ENCODE results near the gene VHLL. TPM values are rescaled to one million over a fixed set of nuclear protein-coding genes. Genes with fewer than 3 reads are reported as not detected.

VHLL gene
- total and polyA plus RNA-seq, 2 of the 13 experiments (the other 11 are each of a cell fraction or from before 2014, with no cell fraction given) = 0.24 TPM; not detected in 1

DNA sequence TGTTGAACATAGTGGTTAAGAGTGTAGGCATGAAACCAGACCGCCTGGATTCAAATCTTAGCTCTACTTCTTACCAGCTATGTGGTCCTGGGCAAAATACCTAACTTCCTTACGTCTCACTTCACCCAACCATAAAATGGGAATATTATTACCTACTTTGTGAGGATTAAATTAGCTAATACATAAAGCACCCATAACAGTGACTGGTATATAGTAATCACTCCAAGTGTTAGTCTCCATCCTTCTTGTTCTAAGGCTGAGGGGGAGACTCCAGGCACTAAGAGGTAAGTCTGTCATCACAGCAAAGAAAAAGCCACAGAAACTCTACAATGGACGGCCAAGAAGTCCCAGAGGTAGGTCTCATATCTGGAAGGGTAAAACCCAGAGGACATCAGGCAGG is 19.3 kb downstream of the VHLL start (continued):
- TF ChIP-seq, protein P1, sequence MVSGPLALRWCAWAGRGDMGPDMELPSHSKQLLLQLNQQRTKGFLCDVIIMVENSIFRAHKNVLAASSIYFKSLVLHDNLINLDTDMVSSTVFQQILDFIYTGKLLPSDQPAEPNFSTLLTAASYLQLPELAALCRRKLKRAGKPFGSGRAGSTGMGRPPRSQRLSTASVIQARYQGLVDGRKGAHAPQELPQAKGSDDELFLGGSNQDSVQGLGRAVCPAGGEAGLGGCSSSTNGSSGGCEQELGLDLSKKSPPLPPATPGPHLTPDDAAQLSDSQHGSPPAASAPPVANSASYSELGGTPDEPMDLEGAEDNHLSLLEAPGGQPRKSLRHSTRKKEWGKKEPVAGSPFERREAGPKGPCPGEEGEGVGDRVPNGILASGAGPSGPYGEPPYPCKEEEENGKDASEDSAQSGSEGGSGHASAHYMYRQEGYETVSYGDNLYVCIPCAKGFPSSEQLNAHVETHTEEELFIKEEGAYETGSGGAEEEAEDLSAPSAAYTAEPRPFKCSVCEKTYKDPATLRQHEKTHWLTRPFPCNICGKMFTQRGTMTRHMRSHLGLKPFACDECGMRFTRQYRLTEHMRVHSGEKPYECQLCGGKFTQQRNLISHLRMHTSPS (CRISPR knock-in tag; IDR thresholded peaks at IDR 0.05; ENCODE audit: low read depth) = no peak
- no peak for TF ChIP-seq ARNT2 (CRISPR knock-in tag; IDR thresholded peaks at IDR 0.05; ENCODE audit: low read depth)
- no peak for TF ChIP-seq ZNF34 (CRISPR knock-in tag; IDR thresholded peaks at IDR 0.05; ENCODE audit: borderline replicate concordance)
- no peak for TF ChIP-seq CEBPB (IDR thresholded peaks at IDR 0.05; ENCODE audit: borderline replicate concordance, low read depth, low read length)
- no peak for TF ChIP-seq PTBP1 (IDR thresholded peaks at IDR 0.05; ENCODE audit: low read depth, low read length, poor library complexity, severe bottlenecking)
- no peak for TF ChIP-seq GATA4 (IDR thresholded peaks at IDR 0.05; ENCODE audit: borderline replicate concordance, low read depth)
- no peak for TF ChIP-seq SNRNP70 (IDR thresholded peaks at IDR 0.05; ENCODE audit: low read depth, low read length)

DNA sequence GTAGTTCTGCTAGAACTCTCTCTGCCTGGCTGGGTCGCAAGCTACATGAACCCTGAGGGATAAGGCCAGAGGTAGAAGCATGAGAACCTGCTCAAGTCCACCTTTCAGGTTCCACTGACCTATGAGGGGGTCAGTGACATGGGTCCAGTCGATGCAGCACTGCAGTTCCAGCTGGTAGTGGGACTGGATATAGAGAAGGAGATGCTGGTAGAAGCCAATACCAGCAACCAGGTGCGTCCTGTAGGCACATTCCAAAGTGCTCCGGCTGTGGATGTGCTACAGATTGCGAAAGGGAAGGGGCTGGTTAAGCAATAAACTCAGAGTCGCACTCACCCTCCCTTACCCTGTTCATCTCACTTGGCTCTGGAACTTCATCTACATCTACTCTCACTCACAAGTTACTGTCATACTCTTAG is 22.1 kb downstream of the VHLL start:
- in situ Hi-C loops (cut with HindIII; ENCODE audit: extremely low pct_ligation_motif_present, low pct_unique_long_range_greater_than_20kb) = no loop called here
- peak; percentile 49 for ATAC-seq
- ChIA-PET CTCF (ENCODE audit: low intra/inter-chr PET ratio, low total read pairs) (no interaction called here), POLR2A (no interaction called here)
- Histone ChIP-seq H3K9me3 (ENCODE audit: low read length) (no peaks in the 10 kb centered on the region), H3K27ac (ENCODE audit: extremely low read length, insufficient read depth, low read length) (no peak overlapping the region), H3K4me3 (replicated peaks in 1 of 3; ENCODE audit: insufficient read depth in 1 of 3, low read depth in 2 of 3, low read length in 3 of 3) (no peak overlapping the region), H2AFZ (ENCODE audit: low read length) (no peak overlapping the region), H3K9ac (ENCODE audit: insufficient read depth, low read depth, low read length) (no peak overlapping the region), H3K4me1 (ENCODE audit: insufficient read depth, low read length) (peaks cover 21% of the 10 kb centered on the region), H3K27me3 (ENCODE audit: control insufficient read depth in 1 of 2, insufficient read depth in 2 of 2, low read length in 2 of 2) (no peaks in the 10 kb centered on the region; a peak in 1 of 5 replicates), H4K20me1 (ENCODE audit: insufficient read depth, low read length) (peaks cover 14% of the 10 kb centered on the region), H3K4me2 (ENCODE audit: low read depth, low read length) (no peak overlapping the region), H3K36me3 (replicated peaks in 1 of 2; ENCODE audit: control insufficient read depth in 1 of 2, insufficient read depth in 2 of 2, low read length in 2 of 2) (peaks cover 39 to 80% of the 10 kb centered on the region in 2 experiments), H3K79me2 (ENCODE audit: insufficient read depth, low read length) (peaks cover 36% of the 10 kb centered on the region)
- intact Hi-C loops (cut with micrococcal nuclease; ENCODE audit: unreplicated experiment) = no loop called here
- BruUV-seq (replicated peaks) = no TSS peak
- DNase-seq (ENCODE audit: low spot score) = no peak
- WGBS (ENCODE audit: low lambda C conversion rate) = 54% methylated on average over 5 of the region's 6 CpGs
- TF ChIP-seq CEBPB (IDR thresholded peaks at IDR 0.05; ENCODE audit: borderline replicate concordance, low read depth, low read length) = peak; percentile 99
- TF ChIP-seq PRMT3 (CRISPR knock-in tag; IDR thresholded peaks at IDR 0.05; ENCODE audit: borderline replicate concordance, low read depth) = no peak
- TF ChIP-seq, protein P2, sequence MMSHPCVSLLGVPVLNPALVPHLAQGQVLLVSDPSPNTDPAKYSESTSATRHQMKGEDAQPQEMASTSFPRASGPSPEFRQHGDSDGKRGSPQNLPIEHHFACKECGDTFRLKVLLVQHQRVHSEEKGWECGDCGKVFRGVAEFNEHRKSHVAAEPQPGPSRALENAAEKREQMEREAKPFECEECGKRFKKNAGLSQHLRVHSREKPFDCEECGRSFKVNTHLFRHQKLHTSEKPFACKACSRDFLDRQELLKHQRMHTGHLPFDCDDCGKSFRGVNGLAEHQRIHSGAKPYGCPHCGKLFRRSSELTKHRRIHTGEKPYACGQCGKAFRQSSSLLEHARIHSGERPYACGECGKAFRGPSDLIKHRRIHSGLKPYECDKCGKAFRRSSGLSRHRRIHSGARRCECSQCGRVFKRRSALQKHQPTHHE (CRISPR knock-in tag; IDR thresholded peaks at IDR 0.05; ENCODE audit: borderline replicate concordance) = no peak
- TF ChIP-seq TCF7L2 (IDR thresholded peaks at IDR 0.05; ENCODE audit: low read depth, low read length) = no peak
- peak; percentile 98 for TF ChIP-seq CEBPG (CRISPR knock-in tag; IDR thresholded peaks at IDR 0.05)
- TF ChIP-seq, protein P3, sequence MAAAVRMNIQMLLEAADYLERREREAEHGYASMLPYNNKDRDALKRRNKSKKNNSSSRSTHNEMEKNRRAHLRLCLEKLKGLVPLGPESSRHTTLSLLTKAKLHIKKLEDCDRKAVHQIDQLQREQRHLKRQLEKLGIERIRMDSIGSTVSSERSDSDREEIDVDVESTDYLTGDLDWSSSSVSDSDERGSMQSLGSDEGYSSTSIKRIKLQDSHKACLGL (CRISPR knock-in tag; IDR thresholded peaks at IDR 0.05) = no peak
- TF ChIP-seq ZNF562 (CRISPR knock-in tag; IDR thresholded peaks at IDR 0.05; ENCODE audit: borderline replicate concordance) = no peak
- TF ChIP-seq, protein P4, sequence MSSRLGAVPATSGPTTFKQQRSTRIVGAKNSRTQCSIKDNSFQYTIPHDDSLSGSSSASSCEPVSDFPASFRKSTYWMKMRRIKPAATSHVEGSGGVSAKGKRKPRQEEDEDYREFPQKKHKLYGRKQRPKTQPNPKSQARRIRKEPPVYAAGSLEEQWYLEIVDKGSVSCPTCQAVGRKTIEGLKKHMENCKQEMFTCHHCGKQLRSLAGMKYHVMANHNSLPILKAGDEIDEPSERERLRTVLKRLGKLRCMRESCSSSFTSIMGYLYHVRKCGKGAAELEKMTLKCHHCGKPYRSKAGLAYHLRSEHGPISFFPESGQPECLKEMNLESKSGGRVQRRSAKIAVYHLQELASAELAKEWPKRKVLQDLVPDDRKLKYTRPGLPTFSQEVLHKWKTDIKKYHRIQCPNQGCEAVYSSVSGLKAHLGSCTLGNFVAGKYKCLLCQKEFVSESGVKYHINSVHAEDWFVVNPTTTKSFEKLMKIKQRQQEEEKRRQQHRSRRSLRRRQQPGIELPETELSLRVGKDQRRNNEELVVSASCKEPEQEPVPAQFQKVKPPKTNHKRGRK (CRISPR knock-in tag; IDR thresholded peaks at IDR 0.05) = no peak
- peak; percentile 56 for FAIRE-seq
